ENCODE data around the gene IL12RB1.

The IL12RB1 gene

GRCh38 chr19:18097993-18098890 is 11.5 kb upstream of the IL12RB1 start:
- no peak for DNase-seq
- no peak overlapping the region for H3K27ac Mint-ChIP-seq
- H3K36me3 Mint-ChIP-seq (ENCODE audit: low read depth), result no peaks in the 10 kb centered on the region
- H3K9me3 Mint-ChIP-seq, result no peaks in the 10 kb centered on the region
- TF ChIP-seq CTCF (IDR thresholded peaks at IDR 0.05), result no peak
- peaks cover 39% of the 10 kb centered on the region for H3K4me1 Mint-ChIP-seq
- peak overlapping the region; percentile 68 for H3K4me3 Mint-ChIP-seq
- H3K27me3 Mint-ChIP-seq (ENCODE audit: low read depth, poor library complexity), result peaks cover 70% of the 10 kb centered on the region

- Mint-ChIP-seq H3K9me3 (no peaks in the 10 kb centered on the region), H3K27ac (no peak within 1 kb of the TSS), H3K4me1 (peaks cover 33% of the 10 kb centered on the region), H3K4me3 (peak within 1 kb of the TSS; percentile 68), H3K27me3 (ENCODE audit: low read depth, poor library complexity) (peaks cover 71% of the 10 kb centered on the region), H3K36me3 (ENCODE audit: low read depth) (no peaks in the 10 kb centered on the region)
- no peak for TF ChIP-seq CTCF (IDR thresholded peaks at IDR 0.05)
- peak; percentile 85 for DNase-seq
These were observed 10.7 kb upstream of the IL12RB1 start, which contains the start of gene MAST3 for GRCh38 chr19:18097217-18097992. Gene MAST3, plus strand, starts transcription at chr19:18097778. Its CDS starts 15 bp downstream, at chr19:18097793.

GRCh38 chr19:18096258-18096657 is 9.5 kb upstream of the IL12RB1 start:
- H3K27ac Mint-ChIP-seq, result no peak overlapping the region
- peaks cover 71% of the 10 kb centered on the region for H3K27me3 Mint-ChIP-seq (ENCODE audit: low read depth, poor library complexity)
- no peak for TF ChIP-seq CTCF (IDR thresholded peaks at IDR 0.05)
- H3K36me3 Mint-ChIP-seq (ENCODE audit: low read depth), result no peaks in the 10 kb centered on the region
- DNase-seq, result no peak
- peaks cover 31% of the 10 kb centered on the region for H3K4me1 Mint-ChIP-seq
- H3K4me3 Mint-ChIP-seq, result no peak overlapping the region
- no peaks in the 10 kb centered on the region for H3K9me3 Mint-ChIP-seq

GRCh38 chr19:18093439-18094161 is 6.9 kb upstream of the IL12RB1 start:
- Mint-ChIP-seq H3K27me3 (ENCODE audit: low read depth, poor library complexity) (peaks cover 48% of the 10 kb centered on the region), H3K4me3 (no peak overlapping the region), H3K4me1 (peaks cover 18% of the 10 kb centered on the region), H3K27ac (no peak overlapping the region), H3K36me3 (ENCODE audit: low read depth) (no peaks in the 10 kb centered on the region), H3K9me3 (no peaks in the 10 kb centered on the region)
- no peak for DNase-seq
- no peak for TF ChIP-seq CTCF (IDR thresholded peaks at IDR 0.05)

GRCh38 chr19:18091217-18091608 is 4.5 kb upstream of the IL12RB1 start:
- Mint-ChIP-seq H3K27me3 (ENCODE audit: low read depth, poor library complexity) (peaks cover 31% of the 10 kb centered on the region), H3K4me1 (peaks cover 12% of the 10 kb centered on the region), H3K4me3 (no peak overlapping the region), H3K36me3 (ENCODE audit: low read depth) (no peaks in the 10 kb centered on the region), H3K27ac (no peak overlapping the region), H3K9me3 (no peaks in the 10 kb centered on the region)
- no peak for DNase-seq
- no peak for TF ChIP-seq CTCF (IDR thresholded peaks at IDR 0.05)
